HG03457 (cell line): Measurements from ENCODE around the gene ESRRA.
A peak's percentile ranks its signal among the peaks of the same experiment; 100 is the strongest.

Source experiments
- ATAC-seq: cut with Tn5 transposase; IDR thresholded peaks from one replicate; pipeline ENCODE4 v1.9.1; 2021; ENCODE audit warnings: moderate number of reproducible peaks; ENCODE audit not compliant: unreplicated experiment

ESRRA gene

DNA sequence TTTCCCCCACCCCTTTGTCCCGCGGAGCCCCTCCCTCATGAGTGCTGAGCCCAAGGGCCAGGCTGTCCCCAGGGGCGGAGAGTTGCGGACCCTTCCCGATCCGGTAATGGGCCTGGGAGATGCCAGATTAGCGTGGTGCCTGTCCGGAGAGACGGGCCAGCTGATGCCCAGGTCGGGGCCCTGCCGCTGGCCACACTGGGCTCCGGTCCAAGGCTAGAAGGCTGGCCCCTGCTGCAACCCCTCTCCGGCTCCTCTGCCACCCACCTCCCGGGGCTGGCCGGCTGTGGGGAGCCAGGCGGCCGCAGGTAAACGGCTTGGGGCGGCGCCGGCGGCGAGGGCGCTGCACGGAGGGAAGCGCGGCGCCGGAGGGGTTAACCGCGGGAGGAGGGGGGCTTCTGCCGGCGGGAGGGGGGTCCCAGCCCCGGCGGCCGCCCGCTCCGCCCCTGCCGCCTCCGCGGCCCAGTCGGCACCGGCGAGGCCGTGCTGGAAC, 14.0 kb upstream of the ESRRA start, which contains the start of gene KCNK4:
KCNK4 (plus strand) TSS at position 41 of the 490 bp plus-strand sequence. CDS start 1,717 bp downstream, outside the sequence.
- ATAC-seq, result no peak

DNA sequence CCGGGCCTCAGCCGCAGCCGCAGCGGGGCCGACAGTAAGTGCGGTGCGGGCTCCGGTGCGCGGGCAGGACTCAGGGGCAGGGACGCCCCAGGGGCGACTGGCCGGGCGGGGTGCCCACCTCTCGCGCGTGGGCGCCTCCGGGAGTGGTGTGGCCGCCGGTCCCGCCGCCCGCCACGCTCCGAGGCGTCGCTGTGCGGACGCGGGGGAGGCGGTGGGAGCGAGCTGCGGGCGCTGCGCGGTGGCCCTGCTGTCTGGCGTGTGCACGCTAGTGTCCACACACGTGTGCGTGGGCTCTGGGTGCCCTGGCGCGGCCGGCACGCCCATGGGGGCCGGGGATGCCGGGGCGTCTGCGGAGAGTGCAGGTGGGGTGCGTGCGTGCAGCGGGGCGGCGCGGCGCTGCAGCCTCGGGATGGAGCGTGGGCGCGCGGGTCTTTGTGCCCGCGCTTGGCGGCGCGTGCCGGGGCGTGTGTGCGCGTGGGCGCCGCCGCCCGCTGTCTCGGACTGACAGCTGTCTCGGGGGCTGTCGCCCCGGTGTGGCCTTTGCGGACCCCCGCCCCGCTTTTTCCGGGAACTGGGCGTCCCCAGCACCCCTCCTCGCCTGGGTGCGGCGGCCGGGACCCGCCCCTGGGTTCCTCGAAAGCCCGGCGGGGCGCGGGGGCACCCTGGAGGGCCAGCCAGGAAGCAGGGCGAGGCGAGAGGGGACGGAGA, 13.4 kb upstream of the ESRRA start:
- no peak for ATAC-seq

DNA sequence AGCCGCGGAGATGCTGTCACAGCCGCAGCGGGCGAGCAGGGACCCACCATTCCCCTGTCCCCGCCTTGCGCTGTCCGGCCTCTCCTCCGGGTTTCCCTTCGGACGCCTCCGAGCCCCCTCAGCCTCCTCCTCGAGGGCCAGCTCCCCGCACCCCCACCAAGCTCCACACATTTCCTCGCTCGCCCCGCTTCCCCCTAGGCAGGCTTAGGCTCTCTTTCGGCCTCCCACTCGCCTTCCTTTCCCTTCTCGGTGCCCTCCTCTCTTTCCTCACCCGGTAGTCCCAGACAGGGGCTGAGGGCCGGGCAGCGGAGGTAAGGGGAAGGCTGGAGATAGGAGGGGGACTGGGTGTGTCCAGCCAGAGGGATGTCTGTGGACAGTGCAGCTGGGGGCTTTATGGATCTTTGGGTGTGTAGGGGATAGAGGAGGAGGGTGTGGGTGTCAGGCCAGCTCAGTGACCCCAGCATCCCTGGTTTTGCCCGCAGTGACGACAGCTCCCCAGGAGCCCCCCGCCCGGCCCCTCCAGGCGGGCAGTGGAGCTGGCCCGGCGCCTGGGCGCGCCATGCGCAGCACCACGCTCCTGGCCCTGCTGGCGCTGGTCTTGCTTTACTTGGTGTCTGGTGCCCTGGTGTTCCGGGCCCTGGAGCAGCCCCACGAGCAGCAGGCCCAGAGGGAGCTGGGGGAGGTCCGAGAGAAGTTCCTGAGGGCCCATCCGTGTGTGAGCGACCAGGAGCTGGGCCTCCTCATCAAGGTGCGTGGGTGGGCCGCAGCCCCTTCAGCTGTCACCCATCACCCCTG, 12.7 kb upstream of the ESRRA start:
- ATAC-seq, result no peak

DNA sequence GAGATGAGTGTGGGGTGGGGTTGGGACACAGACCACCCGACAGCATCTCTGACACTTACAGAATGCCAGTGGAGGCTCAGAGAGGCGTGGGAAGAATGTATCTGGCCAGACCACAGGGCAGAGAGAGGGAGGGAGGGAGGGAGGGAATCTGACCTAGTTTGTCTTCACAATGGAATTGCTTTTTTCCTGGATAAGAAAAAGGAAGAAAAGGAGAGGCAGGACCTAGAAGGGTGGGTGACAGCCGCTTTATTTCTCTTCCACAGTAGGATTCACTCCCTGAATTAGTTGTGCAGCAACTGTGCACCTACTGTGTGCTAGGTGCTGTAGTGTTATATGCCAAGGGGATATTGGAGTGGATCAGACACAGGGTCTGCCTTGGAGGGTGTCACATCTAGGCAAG, 10.6 kb upstream of the ESRRA start:
- no peak for ATAC-seq

DNA sequence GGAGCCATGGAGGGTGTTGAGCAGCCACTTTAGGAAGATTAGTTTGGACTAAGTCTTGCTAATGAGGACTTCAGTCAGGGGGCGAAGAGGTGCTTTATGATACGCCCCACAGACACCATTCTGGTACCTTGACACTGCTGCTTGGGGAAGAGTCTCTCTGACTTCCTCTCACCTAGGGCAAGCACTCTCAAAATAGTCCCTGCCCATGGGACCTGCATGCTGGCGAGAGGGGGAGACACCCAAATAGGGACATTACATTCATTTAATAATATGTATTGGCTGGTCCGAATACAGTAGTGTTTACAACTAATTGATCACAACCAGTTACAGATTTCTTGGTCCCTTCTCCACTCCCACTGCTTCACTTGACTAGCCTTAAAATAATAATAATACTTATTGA, 9.6 kb upstream of the ESRRA start:
- no peak for ATAC-seq

- ATAC-seq, result no peak
Observed at GRCh38 chr11:64296236-64296635, 9.1 kb upstream of the ESRRA start.

DNA sequence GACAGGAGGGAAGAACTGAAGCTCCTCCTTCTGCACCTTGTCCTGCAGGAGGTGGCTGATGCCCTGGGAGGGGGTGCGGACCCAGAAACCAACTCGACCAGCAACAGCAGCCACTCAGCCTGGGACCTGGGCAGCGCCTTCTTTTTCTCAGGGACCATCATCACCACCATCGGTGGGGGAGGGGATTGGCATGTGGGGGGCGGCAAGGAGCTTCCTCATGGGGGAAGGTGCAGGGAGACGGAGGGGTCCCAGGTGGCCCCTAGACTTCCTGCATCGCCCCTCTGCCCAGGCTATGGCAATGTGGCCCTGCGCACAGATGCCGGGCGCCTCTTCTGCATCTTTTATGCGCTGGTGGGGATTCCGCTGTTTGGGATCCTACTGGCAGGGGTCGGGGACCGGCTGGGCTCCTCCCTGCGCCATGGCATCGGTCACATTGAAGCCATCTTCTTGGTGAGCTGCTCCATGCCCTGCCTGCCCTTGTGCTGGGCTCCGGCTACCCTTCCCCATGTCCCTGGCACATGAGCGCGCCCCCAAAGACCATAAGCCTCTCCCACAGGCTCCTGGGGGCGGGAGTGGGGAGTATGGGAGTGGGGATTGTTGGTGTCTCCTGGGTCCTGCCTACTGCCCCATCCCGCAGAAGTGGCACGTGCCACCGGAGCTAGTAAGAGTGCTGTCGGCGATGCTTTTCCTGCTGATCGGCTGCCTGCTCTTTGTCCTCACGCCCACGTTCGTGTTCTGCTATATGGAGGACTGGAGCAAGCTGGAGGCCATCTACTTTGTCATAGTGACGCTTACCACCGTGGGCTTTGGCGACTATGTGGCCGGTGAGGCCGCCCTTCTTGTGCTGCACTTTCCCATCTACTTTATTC, 8.3 kb upstream of the ESRRA start:
- ATAC-seq, result no peak

DNA sequence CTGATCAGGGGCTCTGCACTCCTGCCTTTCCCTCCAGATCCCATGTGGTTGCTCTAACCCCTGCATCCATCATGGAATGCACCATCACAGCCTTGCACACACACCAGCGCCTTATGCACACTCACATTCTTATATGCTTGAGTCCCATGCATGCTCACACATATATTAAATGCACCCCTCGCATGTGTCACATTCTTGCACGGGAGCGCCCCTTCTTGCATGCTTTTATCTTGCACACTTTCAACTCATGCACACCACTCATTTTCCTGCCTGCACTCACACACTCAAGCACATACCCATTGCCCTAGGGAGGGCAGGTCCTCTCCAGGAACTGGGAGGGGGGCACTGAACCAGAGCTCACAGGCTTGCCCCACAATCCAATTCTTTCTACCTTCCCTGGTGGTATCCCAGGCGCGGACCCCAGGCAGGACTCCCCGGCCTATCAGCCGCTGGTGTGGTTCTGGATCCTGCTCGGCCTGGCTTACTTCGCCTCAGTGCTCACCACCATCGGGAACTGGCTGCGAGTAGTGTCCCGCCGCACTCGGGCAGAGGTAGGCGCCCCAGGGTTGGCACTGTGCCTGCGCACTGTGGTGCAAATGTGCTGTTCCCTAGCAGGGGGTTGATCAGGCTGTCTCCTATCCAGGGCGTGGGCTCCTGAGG, 7.5 kb upstream of the ESRRA start:
- no peak for ATAC-seq

GRCh38 chr11:64298966-64299846, 6.1 kb upstream of the ESRRA start:
- no peak for ATAC-seq

DNA sequence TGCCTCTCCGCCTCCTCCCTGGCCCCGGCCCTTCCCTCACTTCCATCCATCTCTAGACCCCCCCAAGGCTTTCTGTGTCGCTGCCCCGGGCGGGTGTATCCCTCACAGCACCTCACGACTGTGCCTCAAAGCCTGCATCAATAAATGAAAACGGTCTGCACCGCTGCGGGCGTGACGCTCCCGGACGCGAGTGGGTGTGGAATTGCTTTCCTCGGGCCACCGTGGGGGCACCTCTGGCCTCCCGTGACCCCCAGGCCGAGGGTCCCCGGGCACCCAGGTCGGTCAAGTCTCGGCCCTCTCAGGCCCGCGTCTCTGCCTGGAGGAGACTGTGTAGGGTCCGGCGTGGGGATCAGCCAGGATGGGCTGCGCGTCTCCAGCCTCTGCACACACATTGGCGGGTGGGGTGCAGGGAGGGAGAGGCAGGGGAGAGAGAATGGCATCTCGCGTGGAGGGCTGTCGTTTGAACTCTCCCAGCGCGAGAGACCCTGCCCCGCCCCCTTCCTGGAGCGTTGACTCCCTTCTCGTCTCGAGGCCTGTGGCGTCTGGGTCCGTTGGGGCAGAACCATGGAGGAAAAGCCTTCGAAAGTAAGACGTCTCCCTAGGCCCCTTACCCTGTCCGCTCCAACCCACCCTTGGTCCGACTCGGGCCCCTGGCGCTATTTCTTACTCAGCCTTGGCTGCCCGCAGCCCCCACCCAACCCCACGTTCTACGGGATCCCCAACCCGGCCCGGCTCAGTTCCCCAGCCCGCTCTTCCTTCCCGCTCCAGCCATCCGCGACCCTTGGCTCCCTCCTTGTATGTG, 5.3 kb upstream of the ESRRA start, which contains the start of gene CATSPERZ:
CATSPERZ (plus strand) TSS at position 512 of the 802 bp plus-strand sequence; CDS start at position 565, 53 bp downstream.
- ATAC-seq, result no peak

- ATAC-seq, result no peak
Observed at GRCh38 chr11:64303109-64304031, 2.0 kb upstream of the ESRRA start.

DNA sequence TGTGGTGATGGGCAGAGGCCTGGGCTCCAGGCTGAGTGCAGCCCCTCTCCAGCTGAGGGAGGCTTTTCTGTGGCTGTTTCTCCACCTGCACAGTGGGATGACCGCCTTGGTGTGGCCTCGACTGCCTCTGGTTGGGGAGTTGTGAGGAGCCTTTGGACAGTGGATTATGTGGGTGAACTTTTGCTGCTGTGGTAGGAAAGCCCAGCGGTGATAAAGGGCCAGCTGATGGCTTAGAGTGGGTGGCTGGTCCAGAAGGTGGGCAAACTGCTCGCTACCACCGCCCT, 1.4 kb upstream of the ESRRA start:
- ATAC-seq, result no peak

DNA sequence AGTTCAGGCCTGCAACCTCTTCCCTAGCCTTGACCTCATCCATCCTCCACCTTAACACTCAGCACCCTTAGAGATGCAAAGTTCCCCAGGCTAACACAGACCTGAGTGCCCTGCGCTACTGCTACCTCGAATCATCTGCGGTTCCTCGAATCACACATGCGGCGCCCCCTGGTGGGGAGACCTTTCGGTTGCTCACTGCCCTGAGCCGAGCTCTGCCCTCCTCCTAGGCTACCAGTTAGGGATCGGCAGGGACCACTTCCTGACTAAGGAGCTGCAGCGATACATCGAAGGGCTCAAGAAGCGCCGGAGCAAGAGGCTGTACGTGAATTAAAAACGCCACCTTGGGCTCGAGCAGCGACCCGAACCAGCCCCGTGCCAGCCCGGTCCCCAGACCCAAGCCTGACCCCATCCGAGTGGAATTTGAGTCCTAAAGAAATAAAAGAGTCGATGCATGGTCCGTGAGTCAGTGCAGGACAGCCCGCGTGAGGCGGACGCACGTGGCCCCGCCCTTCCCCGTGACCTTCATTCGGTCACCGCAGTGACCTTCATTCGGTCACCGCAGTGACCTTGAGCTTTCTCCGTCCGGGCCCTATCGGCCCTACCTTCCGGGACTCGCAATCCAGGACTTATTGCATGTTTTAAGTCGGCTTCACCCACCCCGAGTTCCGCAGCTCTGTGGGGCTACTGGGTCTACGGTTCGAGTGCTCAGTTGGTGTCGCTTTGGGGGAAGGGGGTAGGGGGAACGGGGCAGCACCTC, 830 bp upstream of the ESRRA start:
- peak; percentile 25 for ATAC-seq

DNA sequence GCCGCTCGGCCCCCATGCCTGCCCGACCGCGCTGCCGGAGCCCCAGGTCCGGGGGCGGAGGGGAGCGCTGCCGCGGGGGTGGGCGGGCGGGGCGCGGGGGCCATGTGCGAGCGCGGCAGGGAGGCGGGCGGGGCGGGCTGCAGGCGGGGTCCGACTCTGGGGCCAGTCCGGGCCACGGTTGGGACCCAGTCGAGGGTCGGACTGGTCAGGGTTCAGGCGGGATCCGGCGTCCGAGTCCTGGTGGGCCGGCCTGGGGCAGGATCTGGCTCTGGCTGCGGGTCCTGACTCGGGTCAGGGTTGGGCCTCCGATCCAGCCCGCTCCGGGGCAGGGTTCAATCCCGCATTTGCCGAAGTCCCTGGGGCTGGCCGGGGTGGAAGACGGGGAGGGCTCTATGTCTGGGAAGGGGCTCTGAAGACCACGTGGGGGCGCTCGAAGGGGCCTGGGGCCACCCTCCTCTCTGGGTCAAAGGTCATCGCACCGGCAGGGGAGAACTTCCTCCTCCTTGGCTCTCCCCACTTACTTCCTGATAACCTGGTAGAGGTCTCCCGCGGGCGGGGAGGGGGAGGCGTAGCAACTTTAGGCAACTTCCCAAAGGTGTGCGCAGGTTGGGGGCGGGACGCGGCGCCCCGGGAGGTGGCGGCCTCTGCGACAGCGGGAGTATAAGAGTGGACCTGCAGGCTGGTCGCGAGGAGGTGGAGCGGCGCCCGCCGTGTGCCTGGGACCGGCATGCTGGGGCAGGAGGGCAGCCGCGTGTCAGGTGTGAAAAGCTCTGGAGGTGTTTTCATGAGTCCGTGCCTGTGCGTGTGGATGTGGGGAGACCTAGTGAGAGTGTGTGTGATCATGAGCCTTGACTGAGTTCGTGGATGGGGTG, 603 bp downstream of the ESRRA start:
- no peak for ATAC-seq

GRCh38 chr11:64306563-64306875, 1.2 kb downstream of the ESRRA start:
- ATAC-seq, result no peak

DNA sequence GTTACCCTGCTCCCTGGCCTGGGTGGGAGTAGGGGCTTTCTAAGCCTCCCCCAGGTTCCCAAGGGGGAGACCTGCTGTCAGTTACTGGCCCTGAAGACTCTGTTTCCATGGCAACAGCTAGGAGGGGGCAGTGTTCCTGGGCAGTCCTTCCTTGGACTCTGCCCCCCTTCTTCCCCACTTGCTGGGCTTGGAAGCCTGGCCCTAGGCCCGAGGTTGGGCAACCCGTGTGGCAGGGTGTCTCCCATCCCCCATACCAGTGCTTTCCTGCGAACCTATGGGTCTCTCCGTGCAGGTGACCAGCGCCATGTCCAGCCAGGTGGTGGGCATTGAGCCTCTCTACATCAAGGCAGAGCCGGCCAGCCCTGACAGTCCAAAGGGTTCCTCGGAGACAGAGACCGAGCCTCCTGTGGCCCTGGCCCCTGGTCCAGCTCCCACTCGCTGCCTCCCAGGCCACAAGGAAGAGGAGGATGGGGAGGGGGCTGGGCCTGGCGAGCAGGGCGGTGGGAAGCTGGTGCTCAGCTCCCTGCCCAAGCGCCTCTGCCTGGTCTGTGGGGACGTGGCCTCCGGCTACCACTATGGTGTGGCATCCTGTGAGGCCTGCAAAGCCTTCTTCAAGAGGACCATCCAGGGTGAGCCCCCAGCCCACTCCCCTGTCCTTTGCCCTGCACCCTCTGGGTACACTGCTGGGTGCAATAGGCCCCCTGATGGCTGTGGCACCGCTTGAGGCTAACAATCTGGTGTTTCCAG, 1.7 kb downstream of the ESRRA start:
- ATAC-seq, result no peak
